Caco-2 (cell line): Measurements from ENCODE around the gene LRRC27. TPM values are rescaled to one million over a fixed set of nuclear protein-coding genes. Genes with fewer than 3 reads are reported as not detected.

ENCODE experiments used
- Bru-seq: library from RNA; stranded (reverse); fragments of 400-500 nt; gene quantifications from one replicate; lab custom pipeline; 2021; lab: Mats Ljungman, UMichigan
- BruChase-seq, 2 experiments: library from RNA; stranded (reverse); fragments of 400-500 nt; gene quantifications; one replicate each; lab custom pipeline; 2021; lab: Mats Ljungman, UMichigan
- BruUV-seq: library from RNA; stranded (reverse); fragments of 400-500 nt; replicated peaks from 2 replicates; lab custom pipeline; 2021; lab: Mats Ljungman, UMichigan
- CTCF ChIA-PET: fragments of 300-600 bp; sonication (Branson Sonifier 250); formaldehyde crosslinking; loops from one replicate; lab custom pipeline; 2022; ENCODE audit warnings: antibody characterized with exemption; lab: Charles Lee
- POLR2A ChIA-PET: fragments of 300-600 bp; sonication (Branson Sonifier 250); formaldehyde crosslinking; loops from one replicate; lab custom pipeline; 2022; ENCODE audit warnings: antibody characterized with exemption; lab: Charles Lee
- DNase-seq, 2 experiments: peaks; one replicate each; pipeline versions ENCODE4 v3.0.0 to v3.0.0-alpha.2; 2020 to 2022
- H3K27me3 ChIP-seq: replicated peaks from 2 replicates; pipeline ENCODE4 v1.6.0; 2011; ENCODE audit warnings: low read length; ENCODE audit not compliant: control insufficient read depth, insufficient read depth
- H3K36me3 ChIP-seq: 2 replicates; pipeline ENCODE4 v1.5.1; 2011; ENCODE audit warnings: low read length; ENCODE audit not compliant: control insufficient read depth, insufficient read depth
- H3K4me1 ChIP-seq: fragments of 250-450 bp; sonication (Bioruptor Pico); 2 replicates; pipeline ENCODE4 v1.5.1; 2020; ENCODE audit warnings: mild to moderate bottlenecking
- H3K4me3 ChIP-seq: 2 replicates; pipeline ENCODE4 v1.5.1; 2011; ENCODE audit warnings: low read depth, mild to moderate bottlenecking, control low read depth, low read length
- H3K9me3 ChIP-seq: fragments of 250-450 bp; sonication (Bioruptor Pico); 2 replicates; pipeline ENCODE4 v1.5.1; 2020; ENCODE audit warnings: mild to moderate bottlenecking, moderate library complexity
- H3K27ac Mint-ChIP-seq: one replicate; pipeline ENCODE4 v1.8.0; 2022; ENCODE audit warnings: mixed read lengths; ENCODE audit not compliant: unreplicated experiment
- H3K27me3 Mint-ChIP-seq: one replicate; pipeline ENCODE4 v1.8.0; 2022; ENCODE audit warnings: mixed read lengths; ENCODE audit not compliant: insufficient read depth, unreplicated experiment
- H3K36me3 Mint-ChIP-seq: one replicate; pipeline ENCODE4 v1.8.0; 2022; ENCODE audit warnings: mild to moderate bottlenecking, mixed read lengths; ENCODE audit not compliant: insufficient read depth, unreplicated experiment
- H3K4me1 Mint-ChIP-seq: one replicate; pipeline ENCODE4 v1.8.0; 2022; ENCODE audit warnings: low read depth, mixed read lengths; ENCODE audit not compliant: unreplicated experiment
- H3K4me3 Mint-ChIP-seq: one replicate; pipeline ENCODE4 v1.8.0; 2022; ENCODE audit warnings: mild to moderate bottlenecking, moderate library complexity, mixed read lengths; ENCODE audit not compliant: unreplicated experiment
- H3K9me3 Mint-ChIP-seq: one replicate; pipeline ENCODE4 v1.8.0; 2022; ENCODE audit warnings: mixed read lengths; ENCODE audit not compliant: unreplicated experiment
- intact Hi-C: fragments of 100-400 bp; cut with micrococcal nuclease; formaldehyde crosslinking; loops from one replicate; pipeline ENCODE4 v1.10.0; 2022; ENCODE audit not compliant: unreplicated experiment
- long read RNA-seq: library from polyadenylated mRNA; stranded (forward); transcript quantifications from one replicate; pipeline ENCODE4 v2.0.0, GENCODE V29; 2022
- total RNA-seq: library from RNA; stranded (reverse); gene quantifications from 2 replicates; pipeline ENCODE4 v1.2.3, GENCODE V29; 2022
- TF ChIP-seq, protein P1 (sequence below), 2 experiments: fragments of 200-600 bp in 1 of 2; IDR thresholded peaks; 1 replicate in 1 of 2; 2 replicates in 1 of 2; pipeline versions ENCODE4 v1.5.1 to v1.8.0; 2011 to 2022; ENCODE audit warnings: antibody characterized with exemption in 1 of 2, control low read depth in 1 of 2, inconsistent platforms in 1 of 2, low read depth in 1 of 2, low read length in 1 of 2, mild to moderate bottlenecking in 1 of 2, moderate library complexity in 1 of 2; ENCODE audit not compliant: insufficient read depth in 1 of 2, severe bottlenecking in 1 of 2, unreplicated experiment in 1 of 2

The LRRC27 gene
- total RNA-seq (11.7 and 12.5 TPM in 2 replicates), Bru-seq, nascent RNA (percentile 53 among the genes with signal in this experiment), BruChase-seq, experiment 1, labeled RNA remaining after a 2-hour chase (percentile 46 among the genes with signal in this experiment), BruChase-seq, experiment 2, labeled RNA remaining after a 6-hour chase (percentile 46 among the genes with signal in this experiment)
- long read RNA-seq, partial matches to known transcripts = 5 of 16 reads
- long read RNA-seq, other reads (novel, unspliced or antisense) = 11 of 16 reads

DNA sequence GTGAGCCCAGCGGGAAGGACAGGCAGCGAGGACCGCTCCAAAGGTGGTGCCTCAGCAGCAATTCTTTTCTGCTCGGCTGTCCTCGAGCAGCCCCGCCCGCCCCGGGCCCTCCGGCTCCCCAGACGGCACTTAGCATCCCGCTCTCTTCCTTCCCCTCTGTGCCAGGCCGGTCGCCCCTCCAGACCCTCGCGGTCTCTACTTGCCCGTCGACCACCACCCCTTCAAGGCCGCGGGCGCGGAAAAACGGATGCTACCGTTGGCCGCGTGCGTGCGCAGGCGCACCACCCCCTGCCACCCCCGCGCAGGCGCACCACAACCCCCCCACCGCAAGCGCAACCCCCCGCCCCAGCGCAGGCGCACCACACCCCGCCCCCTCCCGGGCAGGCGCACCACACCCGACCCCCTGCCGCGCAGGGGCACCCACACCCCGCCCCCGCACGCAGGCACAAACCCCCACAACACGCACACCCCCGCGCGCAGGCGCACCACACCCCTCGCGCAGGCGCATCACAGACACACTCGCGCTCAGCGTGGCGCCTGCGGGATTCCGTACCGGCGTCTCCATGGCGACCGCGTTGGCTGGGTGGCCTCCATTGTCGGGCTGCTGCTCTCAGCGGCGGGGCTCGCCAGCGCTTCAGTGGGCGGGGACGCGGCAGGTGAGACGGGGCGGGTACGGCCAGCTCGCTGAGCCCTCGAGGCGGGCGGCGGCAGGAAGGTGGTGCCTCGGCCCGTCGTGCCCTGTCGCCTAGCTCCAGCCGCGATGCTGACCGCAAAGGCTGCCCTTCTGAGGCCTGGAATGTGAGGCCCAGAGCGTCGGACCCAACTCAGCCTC is at the start of gene LRRC27:
LRRC27 (plus strand) TSS at position 593 of the 832 bp plus-strand sequence. CDS start 1,332 bp downstream, outside the sequence.
- TF ChIP-seq, protein P1, sequence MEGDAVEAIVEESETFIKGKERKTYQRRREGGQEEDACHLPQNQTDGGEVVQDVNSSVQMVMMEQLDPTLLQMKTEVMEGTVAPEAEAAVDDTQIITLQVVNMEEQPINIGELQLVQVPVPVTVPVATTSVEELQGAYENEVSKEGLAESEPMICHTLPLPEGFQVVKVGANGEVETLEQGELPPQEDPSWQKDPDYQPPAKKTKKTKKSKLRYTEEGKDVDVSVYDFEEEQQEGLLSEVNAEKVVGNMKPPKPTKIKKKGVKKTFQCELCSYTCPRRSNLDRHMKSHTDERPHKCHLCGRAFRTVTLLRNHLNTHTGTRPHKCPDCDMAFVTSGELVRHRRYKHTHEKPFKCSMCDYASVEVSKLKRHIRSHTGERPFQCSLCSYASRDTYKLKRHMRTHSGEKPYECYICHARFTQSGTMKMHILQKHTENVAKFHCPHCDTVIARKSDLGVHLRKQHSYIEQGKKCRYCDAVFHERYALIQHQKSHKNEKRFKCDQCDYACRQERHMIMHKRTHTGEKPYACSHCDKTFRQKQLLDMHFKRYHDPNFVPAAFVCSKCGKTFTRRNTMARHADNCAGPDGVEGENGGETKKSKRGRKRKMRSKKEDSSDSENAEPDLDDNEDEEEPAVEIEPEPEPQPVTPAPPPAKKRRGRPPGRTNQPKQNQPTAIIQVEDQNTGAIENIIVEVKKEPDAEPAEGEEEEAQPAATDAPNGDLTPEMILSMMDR (IDR thresholded peaks at IDR 0.05; ENCODE audit: insufficient read depth in 1 of 2, low read depth in 1 of 2, low read length in 1 of 2, severe bottlenecking in 1 of 2, unreplicated experiment in 1 of 2) = no peak
- DNase-seq = peak; percentile 98 to 100
- CTCF ChIA-PET = no interaction called here
- intact Hi-C loops = no loop called here
- Histone ChIP-seq H3K4me3 (peak within 1 kb of the TSS; percentile 95), H3K36me3 (no peaks in the 10 kb centered on the region), H3K9me3 (no peaks in the 10 kb centered on the region), H3K4me1 (peaks cover 17% of the 10 kb centered on the region; the same call in 1 of the 2 replicates), H3K27me3 (no peaks in the 10 kb centered on the region)
- Mint-ChIP-seq H3K4me1 (peaks cover 25% of the 10 kb centered on the region), H3K9me3 (no peaks in the 10 kb centered on the region), H3K36me3 (peaks cover 50% of the 10 kb centered on the region), H3K27ac (peak within 1 kb of the TSS; percentile 83), H3K4me3 (peak within 1 kb of the TSS; percentile 91), H3K27me3 (no peaks in the 10 kb centered on the region)
- BruUV-seq = no TSS peak
- POLR2A ChIA-PET = interaction anchor here (0.6 to 0.7 kb wide), 2 partner anchors 24 to 67 kb away, joined by 3 to 4 read pairs; partner anchors contain the start of gene STK32C

DNA sequence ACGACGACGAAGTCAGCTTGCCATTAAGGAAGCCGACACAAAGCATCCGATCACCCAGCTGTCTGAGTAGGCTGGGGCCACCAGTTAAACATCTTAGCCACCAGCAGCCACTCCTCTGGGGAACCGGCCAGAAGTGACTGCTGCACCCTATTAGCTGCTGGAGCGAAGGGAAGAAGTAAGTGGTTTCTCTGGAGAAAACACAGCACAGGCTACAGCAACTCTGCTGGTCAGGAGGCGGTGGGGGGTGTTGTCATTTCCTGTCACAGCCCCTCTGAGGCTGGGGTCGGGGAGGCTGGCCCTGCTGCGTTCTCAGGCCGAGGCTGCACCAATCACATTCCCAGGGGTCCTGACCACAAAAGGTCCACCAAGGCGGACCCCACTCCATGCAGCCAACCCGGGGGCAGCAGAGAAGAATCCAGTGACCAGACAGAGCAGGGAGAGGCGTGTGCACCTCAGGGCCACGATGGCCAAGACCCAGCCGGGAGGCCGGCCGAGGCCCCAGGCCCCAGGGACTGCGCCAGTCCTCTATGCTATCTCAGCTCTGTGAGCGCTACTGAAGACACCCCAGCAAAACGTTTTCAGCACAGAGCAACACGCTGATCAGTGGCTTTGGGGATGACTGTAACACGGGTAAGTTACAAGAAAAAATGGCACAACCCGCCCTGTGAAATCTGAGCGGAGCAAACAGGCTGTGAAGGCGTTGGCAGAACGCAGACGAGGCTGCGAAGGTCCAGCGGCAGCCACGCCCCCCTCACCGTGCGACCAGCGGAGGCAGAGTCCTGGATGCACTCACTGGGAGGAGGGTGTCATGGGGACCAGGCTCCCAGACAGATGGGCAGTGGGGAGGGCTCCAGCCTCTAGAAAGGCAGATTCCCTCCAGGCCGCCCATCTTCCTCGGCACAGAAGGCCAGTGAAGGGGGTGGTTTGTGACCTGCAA is 49.1 kb upstream of the LRRC27 start:
- POLR2A ChIA-PET = no interaction called here
- H3K4me3 ChIP-seq = no peak overlapping the region
- Mint-ChIP-seq H3K4me1 (no peaks in the 10 kb centered on the region), H3K9me3 (peaks cover 3% of the 10 kb centered on the region), H3K27me3 (peaks cover 4% of the 10 kb centered on the region), H3K36me3 (no peaks in the 10 kb centered on the region), H3K4me3 (no peak overlapping the region), H3K27ac (no peak overlapping the region)
- intact Hi-C loops = no loop called here
- H3K27me3 ChIP-seq = no peaks in the 10 kb centered on the region
- H3K9me3 ChIP-seq = peaks cover 2% of the 10 kb centered on the region; the same call in 1 of the 2 replicates
- TF ChIP-seq, protein P1 (IDR thresholded peaks at IDR 0.05; ENCODE audit: insufficient read depth in 1 of 2, low read depth in 1 of 2, low read length in 1 of 2, severe bottlenecking in 1 of 2, unreplicated experiment in 1 of 2) = no peak
- H3K4me1 ChIP-seq = no peaks in the 10 kb centered on the region
- H3K36me3 ChIP-seq = no peaks in the 10 kb centered on the region
- no peak for DNase-seq
- no TSS peak for BruUV-seq
- CTCF ChIA-PET = no interaction called here
